Activated effector memory CD4-positive, alpha-beta T cell treated with Interleukin-2 at 50 U/mL for 16 hours (primary cell): ENCODE measurements around the gene TMEM178B.

ENCODE experiments used
- DNase-seq: peaks from one replicate; pipeline ENCODE4 v3.0.0-alpha.2; 2020

TMEM178B gene

GRCh38 chr7:141265668-141266067, 191.8 kb downstream of the TMEM178B start:
- DNase-seq, result no peak

GRCh38 chr7:141268614-141269013, 194.8 kb downstream of the TMEM178B start:
- no peak for DNase-seq

GRCh38 chr7:141271451-141271850, 197.6 kb downstream of the TMEM178B start:
- DNase-seq, result no peak

- DNase-seq, result no peak
These were observed 198.6 kb downstream of the TMEM178B start for GRCh38 chr7:141272417-141272816.

GRCh38 chr7:141275350-141275749, 201.5 kb downstream of the TMEM178B start:
- no peak for DNase-seq

- DNase-seq, result no peak
These were observed 202.2 kb downstream of the TMEM178B start for GRCh38 chr7:141276031-141276430.

GRCh38 chr7:141280100-141280499, 206.2 kb downstream of the TMEM178B start:
- DNase-seq, result no peak

- DNase-seq, result no peak
These were observed 207.4 kb downstream of the TMEM178B start for GRCh38 chr7:141281311-141281710.

- DNase-seq, result no peak
These were observed 212.7 kb downstream of the TMEM178B start for GRCh38 chr7:141286522-141286921.

- no peak for DNase-seq
These were observed 214.1 kb downstream of the TMEM178B start for GRCh38 chr7:141287936-141288335.

- no peak for DNase-seq
These were observed 214.8 kb downstream of the TMEM178B start for GRCh38 chr7:141288626-141289025.

GRCh38 chr7:141290365-141290764, 216.5 kb downstream of the TMEM178B start:
- DNase-seq, result no peak

- DNase-seq, result no peak
These were observed 217.1 kb downstream of the TMEM178B start for GRCh38 chr7:141290973-141291372.

GRCh38 chr7:141291541-141291940, 217.7 kb downstream of the TMEM178B start:
- no peak for DNase-seq

GRCh38 chr7:141294143-141294829, 220.4 kb downstream of the TMEM178B start:
- DNase-seq, result no peak

- DNase-seq, result no peak
These were observed 221.6 kb downstream of the TMEM178B start for GRCh38 chr7:141295367-141295895.

- DNase-seq, result no peak
These were observed 227.0 kb downstream of the TMEM178B start for GRCh38 chr7:141300816-141301215.

GRCh38 chr7:141301544-141301943, 227.7 kb downstream of the TMEM178B start:
- DNase-seq, result no peak

GRCh38 chr7:141302617-141303016, 228.8 kb downstream of the TMEM178B start:
- no peak for DNase-seq

- no peak for DNase-seq
These were observed 230.4 kb downstream of the TMEM178B start for GRCh38 chr7:141304291-141304690.

GRCh38 chr7:141306081-141306480, 232.2 kb downstream of the TMEM178B start:
- DNase-seq, result no peak

- no peak for DNase-seq
These were observed 238.5 kb downstream of the TMEM178B start for GRCh38 chr7:141312395-141312794.

GRCh38 chr7:141312828-141313521, 239.1 kb downstream of the TMEM178B start:
- DNase-seq, result no peak

- no peak for DNase-seq
These were observed 240.0 kb downstream of the TMEM178B start for GRCh38 chr7:141313896-141314295.
